ENCODE results near the gene CNIH2. TPM values are rescaled to one million over a fixed set of nuclear protein-coding genes. Genes with fewer than 3 reads are reported as not detected.

The CNIH2 gene
- total RNA-seq, 1 experiment from 2014 or later: 12.9 TPM

- TF ChIP-seq ZNF138 (CRISPR knock-in tag; conservative IDR thresholded peaks at IDR 0.05) (no peak), ZNF416 (CRISPR knock-in tag; IDR thresholded peaks at IDR 0.05) (no peak), ELF4 (CRISPR knock-in tag; IDR thresholded peaks at IDR 0.05; ENCODE audit: low read depth) (no peak), USF1 (CRISPR knock-in tag; IDR thresholded peaks at IDR 0.05) (no peak), IRF1 (CRISPR knock-in tag; IDR thresholded peaks at IDR 0.05) (no peak), ZNF121 (CRISPR knock-in tag; IDR thresholded peaks at IDR 0.05) (no peak)
Observed at GRCh38 chr11:66247295-66247694, 30.7 kb upstream of the CNIH2 start (continued).

- ChIA-PET CTCF (interaction anchor here (1.3 kb wide), 2 partner anchors 17 to 25 kb away, joined by 4 to 5 read pairs; no protein-coding TSS in a partner anchor), POLR2A (no interaction called here)
- no peak for TF ChIP-seq IRF1 (CRISPR knock-in tag; IDR thresholded peaks at IDR 0.05)
- TF ChIP-seq GABPB1 (CRISPR knock-in tag; IDR thresholded peaks at IDR 0.05): no peak
- TF ChIP-seq ARID4B (CRISPR knock-in tag; IDR thresholded peaks at IDR 0.05; ENCODE audit: borderline replicate concordance): no peak
- no peak for TF ChIP-seq FOXJ3 (CRISPR knock-in tag; IDR thresholded peaks at IDR 0.05; ENCODE audit: borderline replicate concordance)
- TF ChIP-seq NFATC4 (CRISPR knock-in tag; IDR thresholded peaks at IDR 0.05): no peak
- no peak for TF ChIP-seq ZNF219 (CRISPR knock-in tag; IDR thresholded peaks at IDR 0.05; ENCODE audit: borderline replicate concordance)
- TF ChIP-seq ERG (CRISPR knock-in tag; IDR thresholded peaks at IDR 0.05): no peak
- TF ChIP-seq RORB (CRISPR knock-in tag; IDR thresholded peaks at IDR 0.05): no peak
- TF ChIP-seq KAT7 (CRISPR knock-in tag; IDR thresholded peaks at IDR 0.05; ENCODE audit: borderline replicate concordance): no peak
- TF ChIP-seq ZNF416 (CRISPR knock-in tag; IDR thresholded peaks at IDR 0.05): no peak
- no peak for TF ChIP-seq CREM (CRISPR knock-in tag; IDR thresholded peaks at IDR 0.05)
- TF ChIP-seq CREB1 (CRISPR knock-in tag; IDR thresholded peaks at IDR 0.05): no peak
- no peak for TF ChIP-seq RELA (CRISPR knock-in tag; IDR thresholded peaks at IDR 0.05; ENCODE audit: borderline replicate concordance)
- TF ChIP-seq NR2C2 (CRISPR knock-in tag; IDR thresholded peaks at IDR 0.05): no peak
- TF ChIP-seq EMX1 (CRISPR knock-in tag; IDR thresholded peaks at IDR 0.05): no peak
- TF ChIP-seq IRF2 (CRISPR knock-in tag; IDR thresholded peaks at IDR 0.05; ENCODE audit: borderline replicate concordance, low read depth): no peak
- no peak for TF ChIP-seq NFYB (CRISPR knock-in tag; conservative IDR thresholded peaks at IDR 0.05; ENCODE audit: low read depth)
- TF ChIP-seq ELF4 (CRISPR knock-in tag; IDR thresholded peaks at IDR 0.05; ENCODE audit: low read depth): no peak
- H3K9me3 Mint-ChIP-seq: no peaks in the 10 kb centered on the region
- H3K27me3 Mint-ChIP-seq (ENCODE audit: low read depth): no peaks in the 10 kb centered on the region; the same call in 1 of the 2 replicates
- no peaks in the 10 kb centered on the region for H3K36me3 Mint-ChIP-seq
- H3K27ac Mint-ChIP-seq: no peak overlapping the region
- H3K4me1 Mint-ChIP-seq: no peaks in the 10 kb centered on the region
- no peak for ATAC-seq
- no peak for DNase-seq (ENCODE audit: low spot score)
- H3K4me3 Mint-ChIP-seq: no peak overlapping the region
Observed at GRCh38 chr11:66247801-66248200, 30.2 kb upstream of the CNIH2 start.

Data from WTC11 (cell line).